GM12891 (cell line): ENCODE data around the gene GTPBP1.

ENCODE experiments used
- POLR2A ChIP-seq: IDR thresholded peaks from 2 replicates; pipeline ENCODE4 v1.6.1; 2011; ENCODE audit warnings: low read depth, low read length, control low read depth
- POLR2AphosphoS5 ChIP-seq: IDR thresholded peaks from 2 replicates; pipeline ENCODE4 v1.6.1; 2011; ENCODE audit warnings: low read depth, low read length, control low read depth

DNA sequence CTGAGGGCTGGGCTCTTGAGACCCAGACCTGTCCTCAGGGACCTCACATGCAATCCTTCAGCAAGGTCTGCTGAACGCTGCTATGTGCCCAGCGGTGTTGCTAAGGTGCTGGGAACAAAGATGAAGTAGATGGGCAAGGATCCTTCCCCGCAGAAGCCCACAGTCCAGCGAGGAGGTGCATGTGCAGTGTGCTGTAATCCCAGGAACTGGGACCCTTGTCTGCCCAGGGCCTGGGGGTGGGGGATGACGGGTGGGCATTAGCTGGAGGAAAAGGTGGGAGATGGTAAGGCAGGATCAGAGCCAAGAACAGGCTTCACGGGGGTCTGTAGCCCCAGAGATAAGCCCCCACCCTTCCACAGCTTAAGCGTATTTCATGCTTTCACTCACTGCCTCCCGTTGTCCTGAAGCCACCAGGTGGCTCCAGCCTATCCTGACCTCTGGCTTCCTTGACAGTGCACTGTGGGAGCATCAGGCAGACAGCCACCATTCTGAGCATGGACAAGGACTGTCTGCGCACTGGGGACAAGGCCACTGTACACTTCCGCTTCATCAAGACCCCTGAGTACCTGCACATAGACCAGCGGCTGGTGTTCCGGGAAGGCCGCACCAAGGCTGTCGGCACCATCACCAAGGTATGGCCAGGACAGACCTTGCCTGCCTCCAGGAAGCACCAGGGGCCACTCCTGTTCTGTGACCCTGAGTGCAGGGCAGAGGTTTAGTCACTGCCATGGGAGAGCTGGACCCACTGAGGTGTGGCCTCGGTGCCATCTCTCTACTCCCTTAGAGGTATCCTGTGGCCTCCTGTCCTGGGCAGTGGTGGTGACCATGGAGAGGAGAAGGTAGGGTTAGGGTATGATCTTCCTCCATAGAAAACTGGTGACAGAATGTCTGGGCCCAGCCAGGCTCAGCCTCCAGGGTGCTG, 22.0 kb downstream of the GTPBP1 start:
- TF ChIP-seq POLR2A: no peak
- TF ChIP-seq POLR2AphosphoS5: no peak
